HEK293 (cell line): ENCODE measurements around the gene CDT1.

Source experiments
- CTCF ChIA-PET: fragments of 350-600 bp; formaldehyde crosslinking; extraction: SDS; loops from one replicate; lab custom pipeline; 2021; ENCODE audit warnings: antibody characterized with exemption; lab: Yijun Ruan, JAX
- POLR2A ChIA-PET: fragments of 300-600 bp; formaldehyde crosslinking; extraction: SDS; loops from one replicate; lab custom pipeline; 2020; ENCODE audit warnings: antibody characterized with exemption, inconsistent platforms; lab: Yijun Ruan, JAX
- H3K27ac ChIP-seq: fragments of 200-500 bp; sonication (Bioruptor generic); 2 replicates; pipeline ENCODE4 v1.5.1; 2014; ENCODE audit warnings: low read depth, low read length, control low read depth, inconsistent platforms; ENCODE audit errors: extremely low read depth
- H3K36me3 ChIP-seq, 2 experiments: fragments of 200-500 bp in 1 of 2; sonication (Bioruptor generic) in 1 of 2; 1 replicate in 1 of 2; 2 replicates in 1 of 2; pipeline ENCODE4 v1.5.1; 2014 to 2017; ENCODE audit warnings: inconsistent platforms in 2 of 2, low read length in 2 of 2; ENCODE audit not compliant: control insufficient read depth in 2 of 2, insufficient read depth in 1 of 2
- H3K4me1 ChIP-seq: fragments of 200-500 bp; sonication (Bioruptor generic); 2 replicates; pipeline ENCODE4 v1.5.1; 2014; ENCODE audit warnings: mild to moderate bottlenecking, low read length, inconsistent platforms; ENCODE audit not compliant: control insufficient read depth, insufficient read depth
- H3K4me3 ChIP-seq: 2 replicates; pipeline ENCODE4 v1.5.1; 2011; ENCODE audit warnings: low read depth, mild to moderate bottlenecking, control low read depth, low read length, moderate library complexity
- H3K9me3 ChIP-seq: fragments of 200-500 bp; sonication (Bioruptor generic); 2 replicates; pipeline ENCODE4 v1.5.1; 2014; ENCODE audit warnings: low read depth, low read length, inconsistent platforms; ENCODE audit not compliant: control insufficient read depth, insufficient read depth
- EGR2 ChIP-seq: fragments of 450-650 bp; formaldehyde crosslinking; IDR thresholded peaks from 2 replicates; pipeline ENCODE4 v1.5.1; 2016; ENCODE audit warnings: low read depth, missing biosample characterization, missing genetic modification characterization
- GLI4 ChIP-seq: fragments of 450-650 bp; formaldehyde crosslinking; IDR thresholded peaks from 2 replicates; pipeline ENCODE4 v1.5.1; 2016; ENCODE audit warnings: missing biosample characterization, missing genetic modification characterization
- GLIS1 ChIP-seq: fragments of 450-650 bp; formaldehyde crosslinking; IDR thresholded peaks from 2 replicates; pipeline ENCODE4 v1.5.1; 2016; ENCODE audit warnings: missing biosample characterization, missing genetic modification characterization
- INSM2 ChIP-seq: fragments of 450-650 bp; formaldehyde crosslinking; IDR thresholded peaks from 2 replicates; pipeline ENCODE4 v1.5.1; 2016; ENCODE audit warnings: missing biosample characterization, missing genetic modification characterization
- KLF1 ChIP-seq: fragments of 450-650 bp; formaldehyde crosslinking; IDR thresholded peaks from 2 replicates; pipeline ENCODE4 v1.5.1; 2016; ENCODE audit warnings: missing biosample characterization, missing genetic modification characterization
- KLF9 ChIP-seq: fragments of 450-650 bp; formaldehyde crosslinking; IDR thresholded peaks from 2 replicates; pipeline ENCODE4 v1.5.1; 2016; ENCODE audit warnings: missing biosample characterization, missing genetic modification characterization, low read depth
- PATZ1 ChIP-seq: fragments of 450-650 bp; formaldehyde crosslinking; IDR thresholded peaks from 2 replicates; pipeline ENCODE4 v1.5.1; 2016; ENCODE audit warnings: missing biosample characterization, missing genetic modification characterization
- SP2 ChIP-seq: fragments of 450-650 bp; formaldehyde crosslinking; IDR thresholded peaks from 2 replicates; pipeline ENCODE4 v1.5.1; 2016; ENCODE audit warnings: missing biosample characterization, missing genetic modification characterization
- WT1 ChIP-seq: fragments of 450-650 bp; formaldehyde crosslinking; IDR thresholded peaks from 2 replicates; pipeline ENCODE4 v1.5.1; 2016; ENCODE audit warnings: missing biosample characterization, missing genetic modification characterization
- YY1 ChIP-seq: fragments of 450-650 bp; formaldehyde crosslinking; IDR thresholded peaks from 2 replicates; pipeline ENCODE4 v1.5.1; 2018; ENCODE audit warnings: missing biosample characterization, missing genetic modification characterization
- YY2 ChIP-seq: fragments of 450-650 bp; formaldehyde crosslinking; IDR thresholded peaks from 2 replicates; pipeline ENCODE4 v1.5.1; 2016; ENCODE audit warnings: missing biosample characterization, missing genetic modification characterization
- ZFHX2 ChIP-seq: fragments of 450-650 bp; formaldehyde crosslinking; conservative IDR thresholded peaks from 2 replicates; pipeline ENCODE4 v1.5.1; 2016; ENCODE audit warnings: missing biosample characterization, missing genetic modification characterization
- ZNF10 ChIP-seq: fragments of 450-650 bp; formaldehyde crosslinking; IDR thresholded peaks from 2 replicates; pipeline ENCODE4 v1.5.1; 2017; ENCODE audit warnings: missing biosample characterization, missing genetic modification characterization
- ZNF157 ChIP-seq: fragments of 450-650 bp; formaldehyde crosslinking; IDR thresholded peaks from 2 replicates; pipeline ENCODE4 v1.5.1; 2016; ENCODE audit warnings: missing biosample characterization, missing genetic modification characterization
- ZNF266 ChIP-seq: fragments of 450-650 bp; formaldehyde crosslinking; IDR thresholded peaks from 2 replicates; pipeline ENCODE4 v1.5.1; 2016; ENCODE audit warnings: missing biosample characterization, missing genetic modification characterization, low read depth
- ZNF302 ChIP-seq: fragments of 450-650 bp; formaldehyde crosslinking; IDR thresholded peaks from 2 replicates; pipeline ENCODE4 v1.5.1; 2016; ENCODE audit warnings: missing biosample characterization, missing genetic modification characterization, low read depth
- ZNF335 ChIP-seq: fragments of 450-650 bp; formaldehyde crosslinking; conservative IDR thresholded peaks from 2 replicates; pipeline ENCODE4 v1.5.1; 2016; ENCODE audit warnings: missing biosample characterization, missing genetic modification characterization
- ZNF404 ChIP-seq: fragments of 450-650 bp; formaldehyde crosslinking; IDR thresholded peaks from 2 replicates; pipeline ENCODE4 v1.5.1; 2017; ENCODE audit warnings: missing biosample characterization, missing genetic modification characterization
- ZNF473 ChIP-seq: fragments of 450-650 bp; formaldehyde crosslinking; IDR thresholded peaks from 2 replicates; pipeline ENCODE4 v1.5.1; 2017; ENCODE audit warnings: missing biosample characterization, missing genetic modification characterization
- ZNF521 ChIP-seq: fragments of 450-650 bp; formaldehyde crosslinking; IDR thresholded peaks from 2 replicates; pipeline ENCODE4 v1.5.1; 2017; ENCODE audit warnings: missing biosample characterization, mild to moderate bottlenecking, missing genetic modification characterization
- ZNF530 ChIP-seq: fragments of 450-650 bp; formaldehyde crosslinking; IDR thresholded peaks from 2 replicates; pipeline ENCODE4 v1.5.1; 2016; ENCODE audit warnings: low read depth, missing biosample characterization, missing genetic modification characterization
- ZNF549 ChIP-seq: fragments of 450-650 bp; IDR thresholded peaks from 2 replicates; pipeline ENCODE4 v1.5.1; 2018; ENCODE audit warnings: missing biosample characterization, missing genetic modification characterization, mild to moderate bottlenecking, inconsistent platforms, moderate library complexity
- ZNF747 ChIP-seq: fragments of 450-650 bp; formaldehyde crosslinking; IDR thresholded peaks from 2 replicates; pipeline ENCODE4 v1.5.1; 2016; ENCODE audit warnings: missing biosample characterization, missing genetic modification characterization
- ZNF785 ChIP-seq: fragments of 450-650 bp; formaldehyde crosslinking; IDR thresholded peaks from 2 replicates; pipeline ENCODE4 v1.5.1; 2016; ENCODE audit warnings: missing biosample characterization, missing genetic modification characterization
- ZNF837 ChIP-seq: fragments of 450-650 bp; formaldehyde crosslinking; IDR thresholded peaks from 2 replicates; pipeline ENCODE4 v1.5.1; 2016; ENCODE audit warnings: missing biosample characterization, missing genetic modification characterization
- ZNF843 ChIP-seq: fragments of 450-650 bp; formaldehyde crosslinking; IDR thresholded peaks from 2 replicates; pipeline ENCODE4 v1.5.1; 2016; ENCODE audit warnings: missing biosample characterization, missing genetic modification characterization
- ZSCAN30 ChIP-seq: fragments of 450-650 bp; IDR thresholded peaks from 2 replicates; pipeline ENCODE4 v1.5.1; 2018; ENCODE audit warnings: missing biosample characterization, mild to moderate bottlenecking, missing genetic modification characterization, moderate library complexity
- ZSCAN5A ChIP-seq: fragments of 450-650 bp; formaldehyde crosslinking; IDR thresholded peaks from 2 replicates; pipeline ENCODE4 v1.5.1; 2016; ENCODE audit warnings: missing biosample characterization, missing genetic modification characterization

The CDT1 gene

GRCh38 chr16:88856122-88856827 lies 52.7 kb downstream of the CDT1 start:
- CTCF ChIA-PET, result interaction anchor here (0.8 to 1.1 kb wide), 2 partner anchors 56 to 119 kb away, joined by 3 read pairs; no protein-coding TSS in a partner anchor
- Histone ChIP-seq H3K27ac (no peak overlapping the region), H3K4me1 (no peaks in the 10 kb centered on the region), H3K9me3 (no peaks in the 10 kb centered on the region), H3K4me3 (peak overlapping the region; percentile 70), H3K36me3 (peaks cover 0 to 33% of the 10 kb centered on the region in 2 experiments; a peak in 1 of 3 replicates)
- POLR2A ChIA-PET, result interaction anchor here (0.7 to 2.1 kb wide), 2 partner anchors 10 to 45 kb away, joined by 3 to 23 read pairs; partner anchors contain the start of gene APRT
- TF ChIP-seq EGR2 (0 out of 2 replicates have a peak, but pooled peaks have one; percentile 16), ZFHX2 (tag by site-specific recombination) (peak; percentile 24; the same call in 1 of the 2 replicates), KLF9 (tag by site-specific recombination) (no peak), ZNF266 (tag by site-specific recombination) (no peak)

GRCh38 chr16:88856828-88857727 lies 53.5 kb downstream of the CDT1 start, which contains the start of the genes GALNS and TRAPPC2L:
TSS of gene GALNS (minus strand) at chr16:88856947. CDS start at chr16:88856877, 70 bp downstream.
TSS of gene TRAPPC2L (plus strand) at chr16:88857127. CDS start at chr16:88857151, 24 bp downstream.
- no peaks in the 10 kb centered on the region for H3K4me1 ChIP-seq
- H3K4me3 ChIP-seq, result peak within 1 kb of the TSS; percentile 94
- ChIA-PET POLR2A (interaction anchor here (0.5 to 2.1 kb wide), 5 partner anchors 11 to 341 kb away, joined by 3 to 23 read pairs (median 3); partner anchors contain the start of genes ACSF3 and APRT), CTCF (interaction anchor here (0.5 to 1.8 kb wide), 13 partner anchors 10 to 310 kb away, joined by 3 to 8 read pairs (median 3); partner anchors contain the start of gene APRT)
- peaks cover 0 to 40% of the 10 kb centered on the region in 2 experiments; a peak in 1 of 3 replicates for H3K36me3 ChIP-seq
- H3K27ac ChIP-seq, result peak within 1 kb of the TSS; percentile 10; the same call in 1 of the 2 replicates
- no peaks in the 10 kb centered on the region for H3K9me3 ChIP-seq
- TF ChIP-seq EGR2 (no peak), ZNF335 (tag by site-specific recombination) (peak; percentile 80), ZNF747 (tag by site-specific recombination) (no peak), YY1 (tag by site-specific recombination) (peak; percentile 85), INSM2 (tag by site-specific recombination) (0 out of 2 replicates have a peak, but pooled peaks have one; percentile 14), ZNF785 (tag by site-specific recombination) (no peak), GLI4 (tag by site-specific recombination) (no peak), ZNF521 (tag by site-specific recombination) (no peak), ZNF837 (tag by site-specific recombination) (no peak), ZNF473 (tag by site-specific recombination) (no peak), ZNF10 (no peak), SP2 (peak; percentile 81), ZSCAN30 (tag by site-specific recombination) (no peak), ZSCAN5A (no peak), ZNF549 (no peak), ZNF404 (no peak), YY2 (tag by site-specific recombination) (peak; percentile 94), WT1 (no peak), GLIS1 (peak; percentile 34; the same call in 1 of the 2 replicates), KLF1 (tag by site-specific recombination) (no peak; the same call in 1 of the 2 replicates), PATZ1 (tag by site-specific recombination) (0 out of 2 replicates have a peak, but pooled peaks have one; percentile 23), ZNF157 (tag by site-specific recombination) (0 out of 2 replicates have a peak, but pooled peaks have one; percentile 27), ZNF843 (peak; percentile 30; the same call in 1 of the 2 replicates), ZNF530 (tag by site-specific recombination) (no peak), ZNF302 (no peak)
